ENCODE measurements around the gene PLCB2. TPM values are rescaled to one million over a fixed set of nuclear protein-coding genes. Genes with fewer than 3 reads are reported as not detected.

PLCB2 gene
- total RNA-seq, 1 donor from 2014 or later, result 8.7 TPM

DNA sequence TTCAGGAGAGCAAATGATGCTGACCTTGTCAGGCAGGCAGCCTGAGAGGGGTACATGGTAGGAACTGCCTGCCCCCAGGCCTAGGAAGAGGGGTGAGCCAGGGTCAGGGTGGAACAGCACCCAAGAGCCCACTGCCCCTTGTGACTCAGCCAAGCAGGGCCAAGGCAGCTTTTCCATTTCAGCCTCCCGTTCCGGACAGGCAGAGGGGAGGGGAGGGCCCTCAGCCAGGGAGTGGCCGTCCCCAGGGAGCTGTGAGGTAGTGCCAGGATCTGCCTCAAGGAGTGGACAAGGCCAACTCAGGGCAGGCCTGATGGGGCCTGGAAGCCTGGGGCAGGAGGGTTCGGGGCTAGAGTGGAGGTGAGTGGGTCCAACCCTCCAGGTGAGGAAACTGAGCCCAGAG is 19.8 kb downstream of the PLCB2 start:
- no peak for TF ChIP-seq CTCF (conservative IDR thresholded peaks at IDR 0.05)
- Mint-ChIP-seq H3K4me3 (no peak overlapping the region), H3K4me1 (peaks cover 33% of the 10 kb centered on the region), H3K9me3 (no peaks in the 10 kb centered on the region), H3K27ac (ENCODE audit: unreplicated experiment) (no peak overlapping the region), H3K27me3 (ENCODE audit: low read depth) (peaks cover 57% of the 10 kb centered on the region), H3K36me3 (ENCODE audit: low read depth) (no peaks in the 10 kb centered on the region)
- no peak for DNase-seq (ENCODE audit: low read depth, low spot score)

DNA sequence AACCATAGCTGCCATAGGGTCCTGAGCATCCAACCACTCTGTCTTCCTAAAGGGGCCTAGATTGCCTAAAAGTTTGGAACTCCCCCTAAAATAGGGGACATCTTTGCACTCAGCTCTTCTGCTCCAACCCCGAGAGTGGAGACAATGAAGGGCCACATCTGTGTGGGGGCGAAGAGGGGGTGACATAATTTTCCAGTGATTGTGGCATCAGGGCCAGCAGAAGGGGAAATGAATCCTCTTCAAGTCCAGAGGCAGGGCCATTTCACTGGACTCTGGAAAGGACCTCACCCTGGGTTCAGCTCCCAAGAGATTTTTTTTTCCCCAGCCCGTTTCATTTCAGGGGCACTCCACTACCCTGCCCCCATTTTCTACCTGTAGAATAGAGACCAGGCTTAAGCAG is 20.2 kb downstream of the PLCB2 start:
- Mint-ChIP-seq H3K27ac (ENCODE audit: unreplicated experiment) (no peak overlapping the region), H3K27me3 (ENCODE audit: low read depth) (peaks cover 61% of the 10 kb centered on the region)

DNA sequence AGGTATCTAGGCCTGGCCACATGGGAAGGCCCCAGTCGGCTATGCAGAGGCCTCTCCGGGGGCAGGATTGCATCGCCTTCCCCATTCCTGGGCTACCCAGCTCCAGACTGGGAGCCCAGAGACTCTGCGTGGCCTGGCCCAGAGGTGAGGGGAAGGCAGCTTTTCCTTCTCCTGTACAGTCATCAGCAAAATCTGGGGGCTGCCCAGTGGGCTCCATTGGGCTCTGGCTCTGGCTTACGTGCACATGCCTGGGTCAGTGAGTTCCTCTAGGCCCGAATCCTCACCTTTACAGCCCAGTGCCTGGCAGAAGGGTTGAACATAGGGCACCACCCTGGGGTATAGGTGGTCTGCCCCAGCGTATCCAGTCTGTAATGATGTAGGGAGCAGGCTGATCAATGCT is 20.9 kb downstream of the PLCB2 start:
- Mint-ChIP-seq H3K27me3 (ENCODE audit: low read depth) (peaks cover 58% of the 10 kb centered on the region), H3K9me3 (no peaks in the 10 kb centered on the region), H3K27ac (ENCODE audit: unreplicated experiment) (no peak overlapping the region), H3K36me3 (ENCODE audit: low read depth) (no peaks in the 10 kb centered on the region), H3K4me1 (peaks cover 31% of the 10 kb centered on the region), H3K4me3 (no peak overlapping the region)
- no peak for DNase-seq (ENCODE audit: low read depth, low spot score)
- TF ChIP-seq CTCF (conservative IDR thresholded peaks at IDR 0.05), result no peak

More for the DNA sequence above, 20.2 kb downstream of the PLCB2 start:
- Mint-ChIP-seq H3K4me1 (peaks cover 31% of the 10 kb centered on the region), H3K4me3 (no peak overlapping the region), H3K9me3 (no peaks in the 10 kb centered on the region), H3K36me3 (ENCODE audit: low read depth) (no peaks in the 10 kb centered on the region)
- no peak for TF ChIP-seq CTCF (conservative IDR thresholded peaks at IDR 0.05)
- no peak for DNase-seq (ENCODE audit: low read depth, low spot score)

DNA sequence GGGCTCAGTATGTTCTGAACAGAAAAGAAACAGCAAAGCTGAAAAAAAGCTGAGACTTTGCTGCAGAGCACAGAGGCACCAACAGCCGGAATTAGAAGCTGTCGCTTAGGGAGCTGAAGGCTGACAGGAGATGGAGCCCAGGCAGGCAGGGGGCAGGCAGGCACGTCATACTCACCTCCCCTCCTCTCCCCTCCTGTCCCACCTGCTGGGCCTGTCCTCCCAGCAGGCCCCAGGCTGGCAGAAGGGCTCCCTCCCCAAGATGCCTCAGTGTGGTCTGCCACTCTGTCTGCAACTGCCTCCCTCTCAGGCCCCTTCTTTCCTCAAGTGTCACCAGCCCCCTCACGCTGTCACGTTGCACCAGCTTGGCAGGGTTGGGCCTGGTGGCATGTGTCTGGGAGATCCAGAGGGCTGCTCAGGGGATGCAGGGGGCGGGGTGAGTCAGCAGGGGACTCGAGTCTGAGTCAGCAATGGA is 21.6 kb downstream of the PLCB2 start:
- no peak for TF ChIP-seq CTCF (conservative IDR thresholded peaks at IDR 0.05)
- no peaks in the 10 kb centered on the region for H3K36me3 Mint-ChIP-seq (ENCODE audit: low read depth)
- peak overlapping the region; percentile 56 for H3K4me3 Mint-ChIP-seq
- peaks cover 31% of the 10 kb centered on the region for H3K4me1 Mint-ChIP-seq
- H3K9me3 Mint-ChIP-seq, result no peaks in the 10 kb centered on the region
- H3K27ac Mint-ChIP-seq (ENCODE audit: unreplicated experiment), result no peak overlapping the region
- DNase-seq (ENCODE audit: low read depth, low spot score), result no peak
- peaks cover 61% of the 10 kb centered on the region for H3K27me3 Mint-ChIP-seq (ENCODE audit: low read depth)

DNA sequence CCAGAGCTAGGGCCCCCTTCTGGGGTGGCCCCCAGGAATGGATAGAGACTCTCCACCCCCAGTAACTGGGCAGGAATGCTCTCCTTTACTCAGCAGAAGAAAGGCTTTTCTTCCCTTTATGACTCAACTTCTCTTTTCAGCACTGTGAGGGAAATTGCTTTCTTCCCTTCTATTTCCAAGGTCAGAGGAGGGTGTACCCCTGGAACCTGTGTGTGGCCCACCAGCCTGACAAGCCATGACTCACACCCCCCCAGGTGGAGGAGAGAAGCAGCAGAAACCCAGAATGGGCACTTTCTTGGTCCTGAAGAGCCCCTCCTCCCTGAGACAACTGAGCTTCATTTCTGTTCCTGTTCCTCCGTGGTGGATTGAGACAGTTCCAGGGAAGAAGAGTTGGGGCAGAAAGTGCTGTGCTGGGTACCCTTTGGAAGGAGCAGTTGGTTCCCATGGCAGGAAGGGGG is 22.2 kb downstream of the PLCB2 start:
- H3K27me3 Mint-ChIP-seq (ENCODE audit: low read depth), result peaks cover 66% of the 10 kb centered on the region
- H3K4me1 Mint-ChIP-seq, result peaks cover 30% of the 10 kb centered on the region
- H3K36me3 Mint-ChIP-seq (ENCODE audit: low read depth), result no peaks in the 10 kb centered on the region
- no peaks in the 10 kb centered on the region for H3K9me3 Mint-ChIP-seq
- H3K4me3 Mint-ChIP-seq, result peak overlapping the region; percentile 56
- TF ChIP-seq CTCF (conservative IDR thresholded peaks at IDR 0.05), result no peak
- no peak overlapping the region for H3K27ac Mint-ChIP-seq (ENCODE audit: unreplicated experiment)
- DNase-seq (ENCODE audit: low read depth, low spot score), result no peak
